HG03060 (cell line): ENCODE data around the gene SLC3A2.
"Not testable (repeated sequence)": the region's sequence is repeated elsewhere in the genome, so short reads cannot be mapped to it uniquely, and the experiment has no call there.

Source experiments
- ATAC-seq: cut with Tn5 transposase; IDR thresholded peaks from one replicate; pipeline ENCODE4 v1.9.1; 2021; ENCODE audit warnings: low read depth, moderate number of reproducible peaks; ENCODE audit not compliant: unreplicated experiment

The SLC3A2 gene

GRCh38 chr11:62880803-62881578 lies at the start of gene SLC3A2:
Gene SLC3A2, plus strand, starts transcription at chr11:62880896. Its CDS starts 128 bp downstream, at chr11:62881024.
- peak; percentile 44 for ATAC-seq

- no peak for ATAC-seq
These were observed 49.7 kb upstream of the SLC3A2 start for GRCh38 chr11:62830904-62831519.

- peak; percentile 47 for ATAC-seq
These were observed 49.0 kb upstream of the SLC3A2 start, which contains the start of gene STX5 for GRCh38 chr11:62831520-62832335. Gene STX5, minus strand, starts transcription at chr11:62832051. Its CDS starts 808 bp downstream, at chr11:62831243.

- ATAC-seq: peak; percentile 7
These were observed 48.1 kb upstream of the SLC3A2 start, which contains the start of gene TEX54 for GRCh38 chr11:62832336-62833234. Gene TEX54, minus strand, starts transcription at chr11:62832841.

GRCh38 chr11:62835336-62835735 lies 45.4 kb upstream of the SLC3A2 start:
- no peak for ATAC-seq

GRCh38 chr11:62839050-62839945 lies 41.4 kb upstream of the SLC3A2 start, which contains the start of gene WDR74:
Gene WDR74, minus strand, starts transcription at chr11:62839590. Its CDS starts 20 bp downstream, at chr11:62839570.
- ATAC-seq: peak; percentile 31

GRCh38 chr11:62840721-62841360 lies 39.9 kb upstream of the SLC3A2 start:
- not testable (repeated sequence) for ATAC-seq

- ATAC-seq: peak; percentile 55
These were observed 39.1 kb upstream of the SLC3A2 start for GRCh38 chr11:62841361-62842170.

GRCh38 chr11:62842171-62842741 lies 38.4 kb upstream of the SLC3A2 start:
- ATAC-seq: no peak

GRCh38 chr11:62842891-62843290 lies 37.8 kb upstream of the SLC3A2 start:
- not testable (repeated sequence) for ATAC-seq

GRCh38 chr11:62843466-62843865 lies 37.2 kb upstream of the SLC3A2 start:
- ATAC-seq: no peak

GRCh38 chr11:62844154-62844553 lies 36.5 kb upstream of the SLC3A2 start:
- ATAC-seq: no peak

- ATAC-seq: no peak
These were observed 34.5 kb upstream of the SLC3A2 start for GRCh38 chr11:62846177-62846576.

- ATAC-seq: no peak
These were observed 32.9 kb upstream of the SLC3A2 start for GRCh38 chr11:62847767-62848314.

GRCh38 chr11:62850911-62851806 lies 29.5 kb upstream of the SLC3A2 start:
- no peak for ATAC-seq
